HL-60 (cell line): ENCODE results near the gene HPCAL1.

Experiments used
- DNase-seq, 2 experiments: peaks; one replicate each; pipeline ENCODE4 v3.0.0-alpha.2; 2010 to 2020; ENCODE audit warnings: low read depth in 1 of 2, low spot score in 1 of 2
- H3K27ac ChIP-seq: fragments of 250-450 bp; sonication (Bioruptor Pico); replicated peaks from 2 replicates; pipeline ENCODE4 v1.5.1; 2020; ENCODE audit warnings: mild to moderate bottlenecking, moderate library complexity
- H3K27me3 ChIP-seq: fragments of 250-450 bp; sonication (Bioruptor Pico); 2 replicates; pipeline ENCODE4 v1.5.1; 2021; ENCODE audit warnings: mild to moderate bottlenecking, moderate library complexity; ENCODE audit not compliant: insufficient read depth, poor library complexity, severe bottlenecking
- H3K4me3 ChIP-seq: replicated peaks from 2 replicates; pipeline ENCODE4 v1.5.1; 2011; ENCODE audit warnings: mild to moderate bottlenecking, control low read depth, low read length; ENCODE audit not compliant: insufficient read depth
- CTCF ChIP-seq: IDR thresholded peaks from one replicate; pipeline ENCODE4 v1.5.1; 2011; ENCODE audit warnings: low read length, control low read depth, inconsistent platforms; ENCODE audit not compliant: insufficient read depth
- GABPA ChIP-seq: IDR thresholded peaks from 2 replicates; pipeline ENCODE4 v1.6.1; 2012; ENCODE audit warnings: low read depth
- POLR2AphosphoS5 ChIP-seq: IDR thresholded peaks from 2 replicates; pipeline ENCODE4 v1.6.1; 2012; ENCODE audit warnings: low read depth
- REST ChIP-seq: IDR thresholded peaks from 2 replicates; pipeline ENCODE4 v1.6.1; 2012; ENCODE audit warnings: low read depth; ENCODE audit not compliant: insufficient replicate concordance
- SPI1 ChIP-seq: IDR thresholded peaks from 2 replicates; pipeline ENCODE4 v1.6.1; 2012; ENCODE audit warnings: low read depth, mild to moderate bottlenecking, borderline replicate concordance

HPCAL1 gene

GRCh38 chr2:10359731-10360329, 57.1 kb downstream of the HPCAL1 start:
- no peak for TF ChIP-seq POLR2AphosphoS5
- no peak for TF ChIP-seq SPI1
- no peak for TF ChIP-seq REST
- no peak for TF ChIP-seq CTCF
- no peak for TF ChIP-seq GABPA
- no peak overlapping the region for H3K27ac ChIP-seq
- H3K27me3 ChIP-seq: no peaks in the 10 kb centered on the region
- no peak for DNase-seq
- H3K4me3 ChIP-seq: no peak overlapping the region

GRCh38 chr2:10360460-10360849, 57.8 kb downstream of the HPCAL1 start:
- Histone ChIP-seq H3K4me3 (no peak overlapping the region), H3K27me3 (no peaks in the 10 kb centered on the region), H3K27ac (no peak overlapping the region)
- no peak for DNase-seq
- TF ChIP-seq REST: no peak
- no peak for TF ChIP-seq CTCF
- TF ChIP-seq GABPA: no peak

- no peak overlapping the region for H3K27ac ChIP-seq
- no peak for TF ChIP-seq SPI1
- no peak for TF ChIP-seq POLR2AphosphoS5
- TF ChIP-seq GABPA: no peak
- TF ChIP-seq REST: no peak
- no peak for TF ChIP-seq CTCF
- no peak overlapping the region for H3K4me3 ChIP-seq
- DNase-seq: no peak
- no peaks in the 10 kb centered on the region for H3K27me3 ChIP-seq
Observed at GRCh38 chr2:10360850-10361588, 58.3 kb downstream of the HPCAL1 start.
